ENCODE data around the gene MDN1. TPM values are rescaled to one million over a fixed set of nuclear protein-coding genes. Genes with fewer than 3 reads are reported as not detected.

MDN1 gene
- total RNA-seq, 1 experiment from 2014 or later = 53.6 TPM

- H3K27me3 ChIP-seq (ENCODE audit: insufficient read depth, low read length) = no peaks in the 10 kb centered on the region
- CTCF ChIA-PET = no interaction called here
- peaks cover 0 to 6% of the 10 kb centered on the region in 2 experiments; a peak in 1 of 4 replicates for H3K4me1 ChIP-seq (ENCODE audit: control insufficient read depth in 1 of 2, insufficient read depth in 2 of 2, low read length in 2 of 2)
- H3K4me3 ChIP-seq (replicated peaks in 1 of 2; ENCODE audit: low read depth in 1 of 2, low read length in 2 of 2) = no peak overlapping the region
- H3K9ac ChIP-seq (ENCODE audit: low read length) = no peak overlapping the region
- intact Hi-C loops (cut with micrococcal nuclease) = no loop called here
- DNase-seq (ENCODE audit: low read depth, low spot score) = no peak
- RAD21 ChIA-PET (ENCODE audit: low non-redundant PET in 1 of 2, low total read pairs in 2 of 2, uncharacterized antibody in 2 of 2, unreplicated experiment in 2 of 2) = no interaction called here
- no TSS peak for BruUV-seq (replicated peaks)
- H4K20me1 ChIP-seq (ENCODE audit: insufficient read depth) = 0 out of 2 replicates have a peak, but pooled peaks cover 3% of the 10 kb centered on the region
- TF ChIP-seq REST (IDR thresholded peaks at IDR 0.05; ENCODE audit: low read depth) (no peak), MAX (IDR thresholded peaks at IDR 0.05) (no peak), POLR2AphosphoS5 (IDR thresholded peaks at IDR 0.05; ENCODE audit: low read depth, low read length) (no peak), ELF1 (IDR thresholded peaks at IDR 0.05; ENCODE audit: borderline replicate concordance, low read depth) (no peak), JUND (IDR thresholded peaks at IDR 0.05) (no peak), CEBPB (IDR thresholded peaks at IDR 0.05; ENCODE audit: low read depth) (no peak), ZFX (IDR thresholded peaks at IDR 0.05) (no peak), SIN3A (IDR thresholded peaks at IDR 0.05; ENCODE audit: low read depth) (no peak), SP1 (IDR thresholded peaks at IDR 0.05; ENCODE audit: low read depth) (no peak), ZBTB33 (IDR thresholded peaks at IDR 0.05; ENCODE audit: extremely low read depth, insufficient replicate concordance, low read length) (no peak), ATF3 (IDR thresholded peaks at IDR 0.05) (no peak), RAD21 (IDR thresholded peaks at IDR 0.05; ENCODE audit: low read depth) (no peak), SRF (IDR thresholded peaks at IDR 0.05; ENCODE audit: low read depth) (no peak), YY1 (IDR thresholded peaks at IDR 0.05; ENCODE audit: extremely low read depth, insufficient replicate concordance, low read depth, low read length) (no peak)
- POLR2A ChIA-PET = interaction anchor here (0.9 to 1.4 kb wide), 2 partner anchors 11 to 13 kb away, joined by 3 to 4 read pairs; partner anchors contain the start of gene CASP8AP2
- H3K79me2 ChIP-seq (ENCODE audit: insufficient read depth, low read length) = peaks cover 91% of the 10 kb centered on the region
- H3K9me3 ChIP-seq (ENCODE audit: control insufficient read depth in 1 of 2, insufficient read depth in 1 of 2, low read depth in 1 of 2, low read length in 2 of 2) = no peaks in the 10 kb centered on the region
- H3K27ac ChIP-seq (ENCODE audit: low read depth, low read length) = no peak overlapping the region
- H3K9me2 ChIP-seq (ENCODE audit: insufficient read depth) = no peaks in the 10 kb centered on the region
- H2AFZ ChIP-seq (ENCODE audit: low read depth, low read length, poor library complexity, severe bottlenecking) = no peak overlapping the region
- no peak overlapping the region for H3K4me2 ChIP-seq (ENCODE audit: low read length)
- peak; percentile 58; the same call in 1 of the 2 replicates for ATAC-seq
- H3K36me3 ChIP-seq (ENCODE audit: control insufficient read depth in 1 of 2, insufficient read depth in 2 of 2, low read length in 2 of 2) = 0 out of 4 replicates have a peak, but pooled peaks cover 2 to 5% of the 10 kb centered on the region in 2 experiments
Measured at GRCh38 chr6:89840538-89840937, 20.9 kb upstream of the MDN1 start.
